ENCODE data around the gene ZBTB20. TPM values are rescaled to one million over a fixed set of nuclear protein-coding genes. Genes with fewer than 3 reads are reported as not detected.

Gene ZBTB20
- total RNA-seq, 1 experiment from 2014 or later: 3.7 TPM

DNA sequence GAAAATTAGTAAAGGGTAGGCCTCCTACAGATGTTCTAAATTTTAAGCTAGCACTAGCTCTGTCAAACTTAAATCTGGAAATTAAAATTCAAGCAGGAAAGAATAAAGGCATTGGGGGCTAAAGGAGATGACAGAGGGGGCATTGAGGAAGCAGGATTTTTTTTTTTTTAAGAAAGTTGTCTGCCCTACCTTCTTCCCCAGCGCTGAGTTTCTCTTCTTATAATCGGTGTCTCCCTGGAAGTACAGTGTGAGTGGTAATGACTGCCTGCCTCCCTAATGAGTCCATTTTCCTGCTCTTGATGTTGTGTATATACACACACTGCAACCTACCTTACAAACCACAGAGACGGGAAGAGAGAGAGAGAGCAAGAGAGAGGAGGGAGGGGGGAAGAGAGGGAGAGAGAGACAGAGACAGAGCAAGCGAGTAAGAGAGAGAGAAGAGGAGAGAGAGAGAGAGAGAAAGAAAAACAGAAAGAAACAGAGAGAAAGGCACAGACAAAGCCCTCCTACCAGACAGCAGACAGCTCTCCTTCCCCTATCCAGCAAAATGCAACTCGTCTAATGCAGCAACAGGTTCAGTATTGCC lies 47.0 kb downstream of the ZBTB20 start:
- peak overlapping the region; percentile 59 for H3K4me3 ChIP-seq (ENCODE audit: low read length)
- TF ChIP-seq EZH2phosphoT487 (IDR thresholded peaks at IDR 0.05; ENCODE audit: borderline replicate concordance, low read length) (no peak), EZH2 (IDR thresholded peaks at IDR 0.05; ENCODE audit: low read length, unreplicated experiment) (no peak)
- TF ChIP-seq, protein P1, sequence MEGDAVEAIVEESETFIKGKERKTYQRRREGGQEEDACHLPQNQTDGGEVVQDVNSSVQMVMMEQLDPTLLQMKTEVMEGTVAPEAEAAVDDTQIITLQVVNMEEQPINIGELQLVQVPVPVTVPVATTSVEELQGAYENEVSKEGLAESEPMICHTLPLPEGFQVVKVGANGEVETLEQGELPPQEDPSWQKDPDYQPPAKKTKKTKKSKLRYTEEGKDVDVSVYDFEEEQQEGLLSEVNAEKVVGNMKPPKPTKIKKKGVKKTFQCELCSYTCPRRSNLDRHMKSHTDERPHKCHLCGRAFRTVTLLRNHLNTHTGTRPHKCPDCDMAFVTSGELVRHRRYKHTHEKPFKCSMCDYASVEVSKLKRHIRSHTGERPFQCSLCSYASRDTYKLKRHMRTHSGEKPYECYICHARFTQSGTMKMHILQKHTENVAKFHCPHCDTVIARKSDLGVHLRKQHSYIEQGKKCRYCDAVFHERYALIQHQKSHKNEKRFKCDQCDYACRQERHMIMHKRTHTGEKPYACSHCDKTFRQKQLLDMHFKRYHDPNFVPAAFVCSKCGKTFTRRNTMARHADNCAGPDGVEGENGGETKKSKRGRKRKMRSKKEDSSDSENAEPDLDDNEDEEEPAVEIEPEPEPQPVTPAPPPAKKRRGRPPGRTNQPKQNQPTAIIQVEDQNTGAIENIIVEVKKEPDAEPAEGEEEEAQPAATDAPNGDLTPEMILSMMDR (conservative IDR thresholded peaks at IDR 0.05; ENCODE audit: low read depth, low read length): no peak
- no peaks in the 10 kb centered on the region for H3K9me3 ChIP-seq (ENCODE audit: low read length)
- peak; percentile 92 for ATAC-seq
- POLR2A ChIA-PET (ENCODE audit: unreplicated experiment): interaction anchor here (0.6 kb wide), 1 partner anchor 66 kb away, joined by 3 read pairs; no protein-coding TSS in a partner anchor
- H3F3A ChIP-seq (ENCODE audit: low read length, unreplicated experiment): no peaks in the 10 kb centered on the region
- CTCF ChIA-PET: no interaction called here
- H3K36me3 ChIP-seq (ENCODE audit: low read depth, low read length): no peaks in the 10 kb centered on the region
- H3K9ac ChIP-seq (ENCODE audit: low read length): peak overlapping the region; percentile 27; the same call in 1 of the 2 replicates
- no peak overlapping the region for H3K27ac ChIP-seq (ENCODE audit: low read length)
- no peaks in the 10 kb centered on the region for H3K79me2 ChIP-seq (ENCODE audit: low read length)
- no peaks in the 10 kb centered on the region for H3K9me2 ChIP-seq (replicated peaks; ENCODE audit: low read length)
- H3K4me2 ChIP-seq (ENCODE audit: low read length): peak overlapping the region; percentile 77
- intact Hi-C loops (cut with micrococcal nuclease): loop anchor here (2.0 to 10.0 kb wide), 2 partner anchors 47 to 575 kb away; partner anchors contain the start of gene ZBTB20
- BruUV-seq (replicated peaks): TSS peak; percentile 55
- H3K27me3 ChIP-seq (ENCODE audit: low read length): no peaks in the 10 kb centered on the region
- DNase-seq: peak; percentile 22
- 0 out of 2 replicates have a peak, but pooled peaks cover 3% of the 10 kb centered on the region for H3K4me1 ChIP-seq (ENCODE audit: insufficient read depth, low read length)
- H4K20me1 ChIP-seq (ENCODE audit: low read length): no peaks in the 10 kb centered on the region
- H2AFZ ChIP-seq (ENCODE audit: low read length): peak overlapping the region; percentile 77

DNA sequence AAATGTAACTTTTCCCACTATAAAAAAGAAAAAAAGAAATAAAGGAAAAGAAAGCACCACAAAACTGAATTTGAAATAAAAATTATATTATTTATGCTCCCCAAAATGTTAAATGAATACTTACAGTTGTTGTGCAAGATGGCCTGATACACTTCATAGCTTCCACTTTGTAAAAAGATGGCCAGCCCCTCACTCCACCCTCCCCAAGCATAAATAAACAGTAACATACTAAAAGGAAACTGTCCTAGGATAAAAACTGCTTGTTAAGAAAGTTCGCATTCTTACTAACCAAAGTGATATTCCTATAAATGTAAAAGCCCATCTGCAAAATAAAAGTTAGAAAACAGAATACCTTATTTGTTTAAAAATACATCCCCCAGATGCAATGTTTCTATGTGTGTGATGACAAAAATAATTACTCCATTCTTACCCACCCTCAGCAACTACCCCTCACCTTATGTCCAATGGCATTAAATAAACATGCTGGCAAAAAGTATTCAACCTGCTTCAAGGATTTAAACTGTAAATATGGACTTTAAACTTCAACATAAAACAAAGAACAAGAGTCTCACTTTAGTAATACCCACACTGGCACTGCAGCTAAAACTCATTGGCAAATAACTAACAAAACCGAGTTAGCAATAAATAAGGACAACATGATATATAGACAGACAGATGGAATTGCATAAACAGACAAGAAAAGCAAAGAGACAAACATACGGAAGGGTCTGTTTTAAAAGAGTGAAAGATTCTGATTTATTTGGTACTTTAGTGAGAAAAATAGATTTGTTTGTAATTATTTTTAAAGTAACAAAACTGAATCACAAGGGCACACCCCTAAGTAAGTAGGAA lies 47.7 kb downstream of the ZBTB20 start:
- Histone ChIP-seq H3K9ac (ENCODE audit: low read length) (peak overlapping the region; percentile 27; the same call in 1 of the 2 replicates), H3K9me2 (replicated peaks; ENCODE audit: low read length) (no peaks in the 10 kb centered on the region), H2AFZ (ENCODE audit: low read length) (peak overlapping the region; percentile 77; the same call in 1 of the 2 replicates), H3K36me3 (ENCODE audit: low read depth, low read length) (no peaks in the 10 kb centered on the region), H3K79me2 (ENCODE audit: low read length) (no peaks in the 10 kb centered on the region), H4K20me1 (ENCODE audit: low read length) (no peaks in the 10 kb centered on the region), H3F3A (ENCODE audit: low read length, unreplicated experiment) (no peaks in the 10 kb centered on the region), H3K4me2 (ENCODE audit: low read length) (peak overlapping the region; percentile 77), H3K27ac (ENCODE audit: low read length) (no peak overlapping the region), H3K27me3 (ENCODE audit: low read length) (no peaks in the 10 kb centered on the region), H3K4me1 (ENCODE audit: insufficient read depth, low read length) (0 out of 2 replicates have a peak, but pooled peaks cover 3% of the 10 kb centered on the region), H3K4me3 (ENCODE audit: low read length) (peak overlapping the region; percentile 59), H3K9me3 (ENCODE audit: low read length) (no peaks in the 10 kb centered on the region)
- no peak for TF ChIP-seq EZH2 (IDR thresholded peaks at IDR 0.05; ENCODE audit: low read length, unreplicated experiment)
- no peak for TF ChIP-seq EZH2phosphoT487 (IDR thresholded peaks at IDR 0.05; ENCODE audit: borderline replicate concordance, low read length)
- TF ChIP-seq, protein P1 (conservative IDR thresholded peaks at IDR 0.05; ENCODE audit: low read depth, low read length): no peak
- no peak for DNase-seq
- ChIA-PET POLR2A (ENCODE audit: unreplicated experiment) (no interaction called here), CTCF (no interaction called here)
- ATAC-seq: peak; percentile 13; the same call in 1 of the 2 replicates
- no TSS peak for BruUV-seq (replicated peaks)
- intact Hi-C loops (cut with micrococcal nuclease): loop anchor here (10.0 kb wide), 1 partner anchor 575 kb away; no protein-coding TSS in a partner anchor

Data from PC-3 (cell line).